HCT116 (cell line): Measurements from ENCODE around the gene C17orf58. TPM values are rescaled to one million over a fixed set of nuclear protein-coding genes. Genes with fewer than 3 reads are reported as not detected.

Source experiments
- ATAC-seq: fragments of 200-7000 bp; cut with Tn5 transposase; 2 replicates; pipeline ENCODE4 v1.9.1; 2020; ENCODE audit warnings: mild to moderate bottlenecking, moderate library complexity
- BruUV-seq: library from RNA; stranded (reverse); fragments of 400-500 nt; replicated peaks from 2 replicates; lab custom pipeline; 2021; lab: Mats Ljungman, UMichigan
- CTCF ChIA-PET: fragments of 300-600 bp; sonication (Branson Sonifier 250); formaldehyde crosslinking; loops from one replicate; lab custom pipeline; 2021; ENCODE audit warnings: antibody characterized with exemption; lab: Charles Lee
- POLR2A ChIA-PET: fragments of 300-600, 350-600 bp; sonication (Branson Sonifier 250); formaldehyde crosslinking; loops from one replicate; lab custom pipeline; 2021; ENCODE audit warnings: antibody characterized with exemption; lab: Charles Lee
- RAD21 ChIA-PET, 2 experiments: fragments of 300-600 bp; sonication (Branson Sonifier 250); formaldehyde crosslinking; loops; one replicate each; lab custom pipeline; 2023; ENCODE audit warnings: low total read pairs in 2 of 2; ENCODE audit not compliant: uncharacterized antibody in 2 of 2, unreplicated experiment in 2 of 2, low non-redundant PET in 1 of 2; lab: Charles Lee
- DNase-seq: peaks from one replicate; pipeline ENCODE4 v3.0.0-alpha.2; 2010; ENCODE audit warnings: low read depth, low spot score
- H2AFZ ChIP-seq: fragments of 200-600 bp; shearing (Covaris generic), sonication (generic); 2 replicates; pipeline ENCODE4 v1.6.1; 2017; ENCODE audit warnings: low read depth, mixed run types, mixed read lengths, antibody characterized with exemption, low read length; ENCODE audit not compliant: poor library complexity, severe bottlenecking
- H3K27ac ChIP-seq: 2 replicates; pipeline ENCODE4 v1.5.1; 2012; ENCODE audit warnings: low read depth, low read length
- H3K27me3 ChIP-seq: fragments of 200-600 bp; sonication (generic); 2 replicates; pipeline ENCODE4 v1.6.1; 2016; ENCODE audit warnings: mixed run types, low read length, mixed read lengths; ENCODE audit not compliant: insufficient read depth
- H3K36me3 ChIP-seq, 2 experiments: fragments of 200-500 bp in 1 of 2; fragments of 200-600 bp in 1 of 2; sonication (Bioruptor generic) in 1 of 2; sonication (generic) in 1 of 2; 2 replicates each; pipeline versions ENCODE4 v1.5.1 to v1.6.1; 2014 to 2016; ENCODE audit warnings: low read length in 2 of 2, inconsistent platforms in 1 of 2, mixed read lengths in 1 of 2, mixed run types in 1 of 2; ENCODE audit not compliant: insufficient read depth in 2 of 2, control insufficient read depth in 1 of 2
- H3K4me1 ChIP-seq, 2 experiments: fragments of 200-600 bp in 1 of 2; sonication (generic) in 1 of 2; 2 replicates each; pipeline versions ENCODE4 v1.5.1 to v1.6.1; 2012 to 2017; ENCODE audit warnings: low read length in 2 of 2, inconsistent platforms in 1 of 2, mild to moderate bottlenecking in 1 of 2, mixed read lengths in 1 of 2, mixed run types in 1 of 2, moderate library complexity in 1 of 2; ENCODE audit not compliant: insufficient read depth in 2 of 2, control insufficient read depth in 1 of 2
- H3K4me2 ChIP-seq: fragments of 200-600 bp; sonication (generic); 2 replicates; pipeline ENCODE4 v1.6.1; 2017; ENCODE audit warnings: mixed run types, low read length, mixed read lengths
- H3K4me3 ChIP-seq, 2 experiments: fragments of 200-600 bp in 1 of 2; sonication (generic) in 1 of 2; replicated peaks in 1 of 2; 2 replicates each; pipeline ENCODE4 v1.5.1; 2011 to 2016; ENCODE audit warnings: low read length in 2 of 2, control low read depth in 1 of 2, low read depth in 1 of 2, mild to moderate bottlenecking in 1 of 2, mixed read lengths in 1 of 2, mixed run types in 1 of 2
- H3K79me2 ChIP-seq: fragments of 200-600 bp; sonication (generic); 2 replicates; pipeline ENCODE4 v1.6.1; 2017; ENCODE audit warnings: mild to moderate bottlenecking, mixed run types, low read length, moderate library complexity, mixed read lengths; ENCODE audit not compliant: insufficient read depth
- H3K9ac ChIP-seq: fragments of 200-600 bp; sonication (generic); 2 replicates; pipeline ENCODE4 v1.6.1; 2016; ENCODE audit warnings: low read length, mixed read lengths
- H3K9me2 ChIP-seq: fragments of 200-600 bp; sonication (generic), shearing (Covaris generic); 2 replicates; pipeline ENCODE4 v1.6.1; 2017; ENCODE audit warnings: mixed run types, mild to moderate bottlenecking, moderate library complexity; ENCODE audit not compliant: insufficient read depth
- H3K9me3 ChIP-seq, 2 experiments: fragments of 200-500 bp in 1 of 2; fragments of 200-600 bp in 1 of 2; sonication (Bioruptor generic) in 1 of 2; sonication (generic) in 1 of 2; 2 replicates each; pipeline ENCODE4 v1.6.1; 2014 to 2017; ENCODE audit warnings: low read length in 2 of 2, mixed read lengths in 2 of 2, inconsistent platforms in 1 of 2, low read depth in 1 of 2, mild to moderate bottlenecking in 1 of 2, mixed run types in 1 of 2, moderate library complexity in 1 of 2; ENCODE audit not compliant: control insufficient read depth in 1 of 2, insufficient read depth in 1 of 2
- H4K20me1 ChIP-seq: fragments of 200-600 bp; sonication (generic), shearing (Covaris generic); 2 replicates; pipeline ENCODE4 v1.6.1; 2017; ENCODE audit warnings: mixed run types, mild to moderate bottlenecking, moderate library complexity; ENCODE audit not compliant: insufficient read depth
- CBX3 ChIP-seq: IDR thresholded peaks from 2 replicates; pipeline ENCODE4 v1.6.1; 2012; ENCODE audit warnings: low read depth
- CEBPB ChIP-seq: IDR thresholded peaks from 2 replicates; pipeline ENCODE4 v1.6.1; 2012; ENCODE audit warnings: low read depth
- CTCF ChIP-seq, 3 experiments: fragments of 200-600 bp in 1 of 3; sonication (generic) in 1 of 3; IDR thresholded peaks in 2 of 3; conservative IDR thresholded peaks in 1 of 3; 2 replicates each; pipeline ENCODE4 v1.5.1; 2012 to 2017; ENCODE audit warnings: low read depth in 2 of 3, low read length in 2 of 3, antibody characterized with exemption in 1 of 3, borderline replicate concordance in 1 of 3, control low read depth in 1 of 3, mild to moderate bottlenecking in 1 of 3, mixed read lengths in 1 of 3, mixed run types in 1 of 3, moderate library complexity in 1 of 3; ENCODE audit not compliant: insufficient read depth in 1 of 3
- ELF1 ChIP-seq: IDR thresholded peaks from 2 replicates; pipeline ENCODE4 v1.6.1; 2012; ENCODE audit warnings: low read depth, borderline replicate concordance
- EZH2 ChIP-seq: fragments of 200-600 bp; sonication (generic); IDR thresholded peaks from 2 replicates; pipeline ENCODE4 v1.6.1; 2017; ENCODE audit warnings: antibody characterized with exemption, mixed run types
- FOSL1 ChIP-seq: IDR thresholded peaks from 2 replicates; pipeline ENCODE4 v1.6.1; 2012; ENCODE audit warnings: low read depth
- JUND ChIP-seq: IDR thresholded peaks from 2 replicates; pipeline ENCODE4 v1.6.1; 2012
- MAX ChIP-seq: IDR thresholded peaks from 2 replicates; pipeline ENCODE4 v1.6.1; 2012
- POLR2AphosphoS5 ChIP-seq: IDR thresholded peaks from 2 replicates; pipeline ENCODE4 v1.6.1; 2011; ENCODE audit warnings: mild to moderate bottlenecking, low read depth, low read length, moderate library complexity
- RAD21 ChIP-seq: IDR thresholded peaks from 2 replicates; pipeline ENCODE4 v1.6.1; 2012; ENCODE audit warnings: low read depth, mild to moderate bottlenecking
- REST ChIP-seq: IDR thresholded peaks from 2 replicates; pipeline ENCODE4 v1.6.1; 2012; ENCODE audit warnings: low read depth
- SIN3A ChIP-seq: IDR thresholded peaks from 2 replicates; pipeline ENCODE4 v1.6.1; 2012; ENCODE audit warnings: low read depth
- SP1 ChIP-seq: IDR thresholded peaks from 2 replicates; pipeline ENCODE4 v1.6.1; 2012; ENCODE audit warnings: low read depth
- SRF ChIP-seq: IDR thresholded peaks from 2 replicates; pipeline ENCODE4 v1.6.1; 2012; ENCODE audit warnings: low read depth
- TCF7L2 ChIP-seq: IDR thresholded peaks from 2 replicates; pipeline ENCODE4 v1.7.0; 2011; ENCODE audit warnings: borderline replicate concordance, inconsistent platforms; ENCODE audit not compliant: insufficient read depth, insufficient read length; ENCODE audit errors: extremely low read depth
- YY1 ChIP-seq: IDR thresholded peaks from 2 replicates; pipeline ENCODE4 v1.6.1; 2011; ENCODE audit warnings: low read length, low read depth, moderate library complexity, mild to moderate bottlenecking; ENCODE audit not compliant: insufficient replicate concordance; ENCODE audit errors: extremely low read depth
- ZBTB33 ChIP-seq: IDR thresholded peaks from 2 replicates; pipeline ENCODE4 v1.6.1; 2011; ENCODE audit warnings: mild to moderate bottlenecking, low read length, moderate library complexity; ENCODE audit not compliant: insufficient replicate concordance; ENCODE audit errors: extremely low read depth
- ZNF274 ChIP-seq: fragments of 200-500 bp; sonication (Bioruptor generic); IDR thresholded peaks from 2 replicates; pipeline ENCODE4 v1.6.1; 2014; ENCODE audit warnings: mild to moderate bottlenecking, low read depth, low read length, inconsistent platforms
- intact Hi-C: fragments of 100-400 bp; cut with micrococcal nuclease; formaldehyde crosslinking; loops from 2 replicates; pipeline ENCODE4 v1.10.0; 2022
- total RNA-seq: library from RNA; stranded (reverse); gene quantifications from one replicate; pipeline ENCODE4 v1.2.1, GENCODE V29; 2021; ENCODE audit not compliant: unreplicated experiment

Gene C17orf58
- total RNA-seq, 1 experiment from 2014 or later: 38.1 TPM

GRCh38 chr17:68019675-68020408 is 23.6 kb upstream of the C17orf58 start:
- H3K36me3 ChIP-seq: no peaks in the 10 kb centered on the region
- ChIA-PET RAD21 (interaction anchor here in 1 of 2 experiments (0.6 kb wide), 1 partner anchor 230 kb away, joined by 3 read pairs; no protein-coding TSS in a partner anchor), CTCF (interaction anchor here (0.7 to 1.7 kb wide), 6 partner anchors 9 to 185 kb away, joined by 3 to 19 read pairs (median 4); no protein-coding TSS in a partner anchor), POLR2A (interaction anchor here (0.8 to 1.9 kb wide), 5 partner anchors 14 to 22 kb away, joined by 3 to 6 read pairs (median 4); partner anchors contain the start of gene KPNA2)
- peak overlapping the region; percentile 65 for H3K27ac ChIP-seq
- H3K9ac ChIP-seq: peak overlapping the region; percentile 70
- H4K20me1 ChIP-seq: no peaks in the 10 kb centered on the region
- H2AFZ ChIP-seq: peak overlapping the region; percentile 49
- peak; percentile 98 for DNase-seq
- H3K4me1 ChIP-seq: peaks cover 18 to 36% of the 10 kb centered on the region in 2 experiments
- TSS peak; percentile 90 for BruUV-seq
- H3K9me3 ChIP-seq: no peaks in the 10 kb centered on the region
- H3K4me3 ChIP-seq: peak overlapping the region; percentile 50 to 56
- no peaks in the 10 kb centered on the region for H3K9me2 ChIP-seq
- H3K79me2 ChIP-seq: no peaks in the 10 kb centered on the region
- intact Hi-C loops: loop anchor here (1.0 kb wide), 1 partner anchor 15 kb away; the partner anchor contains the start of gene KPNA2
- H3K4me2 ChIP-seq: peak overlapping the region; percentile 78
- no peaks in the 10 kb centered on the region for H3K27me3 ChIP-seq
- ATAC-seq: peak; percentile 91
- TF ChIP-seq SRF: no peak
- TF ChIP-seq FOSL1: no peak
- peak; percentile 92 for TF ChIP-seq CBX3
- peak; percentile 90 for TF ChIP-seq ZBTB33
- TF ChIP-seq MAX: peak; percentile 88
- no peak; the same call in 1 of the 2 replicates for TF ChIP-seq CEBPB
- no peak for TF ChIP-seq RAD21
- TF ChIP-seq ELF1: no peak
- no peak for TF ChIP-seq ZNF274
- no peak for TF ChIP-seq TCF7L2
- peak; percentile 46 for TF ChIP-seq SP1
- no peak for TF ChIP-seq EZH2
- TF ChIP-seq CTCF (IDR thresholded peaks at IDR 0.05 in 2 of 3, conservative IDR thresholded peaks at IDR 0.05 in 1 of 3; ENCODE audit: borderline replicate concordance in 1 of 3, insufficient read depth in 1 of 3, low read depth in 2 of 3, low read length in 2 of 3): peak in 2 of 3 experiments; percentile 29 to 42; a peak in 2 of 6 replicates
- TF ChIP-seq POLR2AphosphoS5: peak; percentile 95
- peak; percentile 75 for TF ChIP-seq YY1
- peak; percentile 76; the same call in 1 of the 2 replicates for TF ChIP-seq SIN3A
- no peak for TF ChIP-seq JUND
- TF ChIP-seq REST: no peak
